ENCODE results near the gene ATG16L1. TPM values are rescaled to one million over a fixed set of nuclear protein-coding genes. Genes with fewer than 3 reads are reported as not detected.

The ATG16L1 gene
- total RNA-seq, 2 donors from 2014 or later: 12.8 to 16.7 TPM

DNA sequence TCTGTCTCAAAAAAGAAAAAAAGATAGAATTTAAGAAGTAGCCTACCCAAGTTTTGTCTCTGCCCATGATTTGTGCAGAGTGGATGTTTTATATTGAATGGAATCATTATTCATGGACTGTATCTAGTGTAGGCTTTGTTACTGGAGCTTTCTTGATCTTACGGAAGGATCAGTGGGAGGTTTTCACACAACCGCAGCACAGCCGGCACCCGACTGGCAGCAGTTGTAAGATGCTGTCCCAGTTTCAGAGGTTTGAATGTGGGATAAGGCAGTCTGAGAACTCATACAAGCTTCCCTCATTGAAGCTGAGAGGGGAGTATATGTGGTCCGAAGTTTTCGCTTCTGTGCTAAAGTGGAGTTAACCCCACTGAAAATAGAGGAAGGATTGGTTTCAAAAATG, 36.4 kb downstream of the ATG16L1 start:
- no peaks in the 10 kb centered on the region for H3K4me1 ChIP-seq
- no peaks in the 10 kb centered on the region for H3K9me3 ChIP-seq
- DNase-seq (ENCODE audit: low spot score): no peak
- H3K27me3 ChIP-seq: no peaks in the 10 kb centered on the region
- no peak overlapping the region for H3K27ac ChIP-seq
- peaks cover 68% of the 10 kb centered on the region for H3K36me3 ChIP-seq
- TF ChIP-seq, protein P1, sequence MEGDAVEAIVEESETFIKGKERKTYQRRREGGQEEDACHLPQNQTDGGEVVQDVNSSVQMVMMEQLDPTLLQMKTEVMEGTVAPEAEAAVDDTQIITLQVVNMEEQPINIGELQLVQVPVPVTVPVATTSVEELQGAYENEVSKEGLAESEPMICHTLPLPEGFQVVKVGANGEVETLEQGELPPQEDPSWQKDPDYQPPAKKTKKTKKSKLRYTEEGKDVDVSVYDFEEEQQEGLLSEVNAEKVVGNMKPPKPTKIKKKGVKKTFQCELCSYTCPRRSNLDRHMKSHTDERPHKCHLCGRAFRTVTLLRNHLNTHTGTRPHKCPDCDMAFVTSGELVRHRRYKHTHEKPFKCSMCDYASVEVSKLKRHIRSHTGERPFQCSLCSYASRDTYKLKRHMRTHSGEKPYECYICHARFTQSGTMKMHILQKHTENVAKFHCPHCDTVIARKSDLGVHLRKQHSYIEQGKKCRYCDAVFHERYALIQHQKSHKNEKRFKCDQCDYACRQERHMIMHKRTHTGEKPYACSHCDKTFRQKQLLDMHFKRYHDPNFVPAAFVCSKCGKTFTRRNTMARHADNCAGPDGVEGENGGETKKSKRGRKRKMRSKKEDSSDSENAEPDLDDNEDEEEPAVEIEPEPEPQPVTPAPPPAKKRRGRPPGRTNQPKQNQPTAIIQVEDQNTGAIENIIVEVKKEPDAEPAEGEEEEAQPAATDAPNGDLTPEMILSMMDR (IDR thresholded peaks at IDR 0.05): no peak
- H3K4me3 ChIP-seq: no peak overlapping the region

DNA sequence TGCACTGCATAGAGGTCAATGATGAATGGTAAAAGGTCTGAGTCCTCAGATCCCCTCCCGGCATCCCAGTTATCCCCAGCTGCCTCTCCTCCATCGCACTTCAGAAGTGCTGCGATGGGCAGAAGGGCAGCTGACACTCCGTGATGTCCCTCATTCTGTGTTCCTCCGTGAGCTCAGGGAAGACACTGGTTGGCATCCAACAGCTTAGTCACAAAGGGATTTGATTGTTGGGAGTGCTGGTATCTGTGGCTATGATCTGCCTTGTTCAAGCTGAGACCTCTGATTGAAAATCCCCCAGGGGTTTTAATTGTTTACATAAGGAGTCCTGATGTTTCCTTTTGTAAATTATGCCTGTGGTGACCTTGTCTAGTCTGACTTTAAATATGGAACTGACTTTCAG, 37.2 kb downstream of the ATG16L1 start:
- Histone ChIP-seq H3K9me3 (no peaks in the 10 kb centered on the region), H3K4me1 (no peaks in the 10 kb centered on the region), H3K27me3 (no peaks in the 10 kb centered on the region), H3K27ac (no peak overlapping the region), H3K36me3 (peaks cover 68% of the 10 kb centered on the region), H3K4me3 (no peak overlapping the region)
- TF ChIP-seq, protein P1 (IDR thresholded peaks at IDR 0.05): no peak
- DNase-seq (ENCODE audit: low spot score): no peak

DNA sequence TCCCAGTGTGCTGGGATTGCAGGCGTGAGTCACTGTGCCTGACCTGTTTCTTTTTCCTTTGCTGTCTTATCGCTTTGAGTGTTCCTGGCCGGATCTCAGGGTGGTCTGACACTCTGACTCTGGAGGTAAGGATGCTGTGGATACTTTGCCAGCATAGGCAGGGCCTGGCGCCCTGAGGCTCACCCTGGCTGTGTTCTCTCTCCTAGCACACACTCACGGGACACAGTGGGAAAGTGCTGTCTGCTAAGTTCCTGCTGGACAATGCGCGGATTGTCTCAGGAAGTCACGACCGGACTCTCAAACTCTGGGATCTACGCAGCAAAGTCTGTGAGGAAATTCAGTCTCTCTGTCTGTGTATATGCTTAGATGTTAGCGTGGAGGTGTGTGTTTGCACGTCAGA, 38.2 kb downstream of the ATG16L1 start:
- Histone ChIP-seq H3K9me3 (no peaks in the 10 kb centered on the region), H3K4me1 (no peaks in the 10 kb centered on the region), H3K27me3 (no peaks in the 10 kb centered on the region), H3K36me3 (peaks cover 69% of the 10 kb centered on the region), H3K27ac (no peak overlapping the region), H3K4me3 (no peak overlapping the region)
- DNase-seq (ENCODE audit: low spot score): no peak
- TF ChIP-seq, protein P1 (IDR thresholded peaks at IDR 0.05): no peak

DNA sequence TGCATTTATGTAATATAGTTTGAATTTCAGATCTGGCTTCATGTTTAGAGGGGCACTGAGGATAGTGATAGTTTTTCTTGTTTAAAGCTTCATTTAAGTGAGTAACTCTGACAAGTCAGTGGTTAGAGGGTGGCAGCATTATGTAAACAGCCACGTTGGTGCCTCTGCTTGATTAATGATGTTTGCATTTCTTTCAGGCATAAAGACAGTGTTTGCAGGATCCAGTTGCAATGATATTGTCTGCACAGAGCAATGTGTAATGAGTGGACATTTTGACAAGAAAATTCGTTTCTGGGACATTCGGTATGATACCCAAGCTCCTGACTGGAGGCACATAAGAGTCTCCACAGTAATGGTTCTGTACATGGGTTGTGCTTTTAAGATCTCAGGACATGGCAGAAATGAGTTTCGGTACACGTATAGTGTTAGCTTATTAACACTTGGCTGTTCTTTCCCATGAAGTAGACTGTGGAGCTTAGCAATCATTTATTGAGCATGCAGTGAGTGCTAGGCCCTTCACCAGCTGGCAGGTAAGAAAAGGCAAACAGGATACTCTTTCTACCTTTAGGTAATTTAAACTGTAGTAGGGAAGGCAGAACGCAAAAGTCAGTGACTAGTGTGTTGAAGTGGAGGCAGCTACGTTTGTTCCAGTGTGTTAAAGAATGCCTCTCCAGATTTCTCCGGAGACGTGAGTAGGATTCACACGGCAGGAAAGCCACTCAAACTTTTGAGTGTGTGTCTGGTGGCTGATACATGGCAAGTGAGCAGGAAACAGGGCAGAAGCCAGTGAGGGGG, 38.8 kb downstream of the ATG16L1 start:
- Histone ChIP-seq H3K4me1 (no peaks in the 10 kb centered on the region), H3K27me3 (no peaks in the 10 kb centered on the region), H3K36me3 (peaks cover 70% of the 10 kb centered on the region), H3K4me3 (no peak overlapping the region), H3K9me3 (no peaks in the 10 kb centered on the region), H3K27ac (no peak overlapping the region)
- no peak for DNase-seq (ENCODE audit: low spot score)
- TF ChIP-seq, protein P1 (IDR thresholded peaks at IDR 0.05): no peak

DNA sequence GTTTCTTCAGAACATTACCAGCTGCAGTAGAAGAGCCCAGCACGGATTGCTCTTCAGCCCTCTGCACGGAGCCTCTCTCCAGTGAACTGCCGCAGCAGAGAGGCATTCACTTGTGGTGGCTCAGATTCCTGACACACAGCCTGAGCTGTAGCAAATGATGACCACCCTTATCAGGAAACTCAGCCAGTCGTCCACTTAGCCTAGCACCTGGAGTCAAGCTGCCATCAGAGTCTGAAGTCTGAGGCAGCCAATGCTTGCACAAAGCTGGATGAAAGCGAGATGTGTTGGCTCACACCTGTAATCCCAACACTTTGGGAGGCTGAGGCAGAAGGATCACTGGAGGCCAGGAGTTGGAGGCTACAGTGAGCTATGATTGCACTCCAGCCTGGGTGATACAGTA, 44.4 kb downstream of the ATG16L1 start:
- Histone ChIP-seq H3K4me3 (no peak overlapping the region), H3K27me3 (no peaks in the 10 kb centered on the region), H3K36me3 (peaks cover 49% of the 10 kb centered on the region), H3K4me1 (no peaks in the 10 kb centered on the region), H3K27ac (no peak overlapping the region), H3K9me3 (no peaks in the 10 kb centered on the region)
- TF ChIP-seq, protein P1 (IDR thresholded peaks at IDR 0.05): no peak
- no peak for DNase-seq (ENCODE audit: low spot score)

DNA sequence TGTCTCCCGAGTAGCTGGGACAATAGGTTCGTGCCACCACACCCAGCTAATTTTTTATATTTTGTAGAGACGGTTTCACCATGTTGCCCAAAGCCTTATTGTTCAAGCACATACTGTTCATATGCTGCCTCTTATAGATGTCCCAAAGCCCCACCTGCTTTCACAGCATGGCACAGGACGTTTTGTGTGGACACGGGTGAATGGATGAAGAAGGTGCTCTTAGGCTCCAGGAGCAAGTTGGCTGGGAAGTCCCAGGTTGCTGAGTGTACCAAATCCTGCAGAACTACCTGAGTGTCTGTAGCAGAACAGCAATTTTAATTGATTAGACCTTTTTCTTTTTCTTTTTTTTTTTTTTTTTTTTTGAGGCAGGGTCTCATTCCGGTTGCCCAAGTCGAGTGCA, 45.6 kb downstream of the ATG16L1 start:
- Histone ChIP-seq H3K27me3 (no peaks in the 10 kb centered on the region), H3K36me3 (peaks cover 37% of the 10 kb centered on the region), H3K27ac (no peak overlapping the region), H3K9me3 (no peaks in the 10 kb centered on the region), H3K4me3 (no peak overlapping the region), H3K4me1 (no peaks in the 10 kb centered on the region)
- DNase-seq (ENCODE audit: low spot score): no peak
- TF ChIP-seq, protein P1 (IDR thresholded peaks at IDR 0.05): no peak

Data from right atrium auricular region (tissue), 2 donors.